ENCODE data around the gene SOX5.
"Not testable (repeated sequence)": the region's sequence is repeated elsewhere in the genome, so short reads cannot be mapped to it uniquely, and the experiment has no call there.

Gene SOX5

GRCh38 chr12:23906329-23906728, 43.1 kb downstream of the SOX5 start:
- peak; percentile 85 for DNase-seq

- DNase-seq: no peak
These were observed 50.0 kb downstream of the SOX5 start for GRCh38 chr12:23899434-23899833.

DNA sequence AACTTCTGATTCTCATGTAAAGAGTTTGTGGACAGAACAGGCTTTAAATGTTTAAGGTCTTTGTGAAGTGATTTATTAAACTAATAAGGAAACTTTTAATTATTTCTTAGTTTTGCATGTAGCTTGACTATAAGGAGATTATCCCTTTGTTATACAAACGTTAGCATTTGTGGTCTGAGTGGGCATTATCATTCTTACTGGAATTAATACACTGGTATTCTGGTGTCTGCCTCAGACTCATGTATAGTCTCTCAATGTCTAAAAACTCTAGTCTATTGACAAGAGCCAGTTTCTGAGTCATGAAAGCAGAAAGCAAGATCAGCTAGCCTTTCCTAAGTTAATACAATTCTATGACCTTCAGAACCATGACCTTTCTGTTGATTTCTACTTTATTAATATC, 51.3 kb downstream of the SOX5 start:
- DNase-seq: no peak

DNA sequence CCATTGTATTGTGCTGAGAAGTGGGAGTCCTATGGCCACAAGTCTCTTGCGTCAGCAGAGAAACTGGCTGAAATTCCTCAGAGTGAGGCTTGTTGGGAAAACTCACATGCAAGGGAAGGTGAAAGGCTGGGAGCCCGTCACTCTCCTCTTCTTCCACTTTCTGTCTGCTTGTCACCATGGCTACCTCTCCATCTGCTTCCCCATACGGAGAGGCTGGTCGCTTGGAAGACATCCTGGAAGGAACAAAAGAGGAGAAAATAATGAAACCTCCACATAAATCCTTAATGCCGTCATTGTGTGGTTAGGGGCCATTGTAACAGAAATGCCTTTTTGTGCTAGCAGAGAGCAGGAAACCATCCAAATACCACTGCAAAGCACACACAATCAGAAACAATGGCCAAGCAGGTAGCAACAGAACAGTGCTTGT, 53.7 kb downstream of the SOX5 start:
- DNase-seq: peak; percentile 61

GRCh38 chr12:23893611-23894010, 55.9 kb downstream of the SOX5 start:
- DNase-seq: no peak

DNA sequence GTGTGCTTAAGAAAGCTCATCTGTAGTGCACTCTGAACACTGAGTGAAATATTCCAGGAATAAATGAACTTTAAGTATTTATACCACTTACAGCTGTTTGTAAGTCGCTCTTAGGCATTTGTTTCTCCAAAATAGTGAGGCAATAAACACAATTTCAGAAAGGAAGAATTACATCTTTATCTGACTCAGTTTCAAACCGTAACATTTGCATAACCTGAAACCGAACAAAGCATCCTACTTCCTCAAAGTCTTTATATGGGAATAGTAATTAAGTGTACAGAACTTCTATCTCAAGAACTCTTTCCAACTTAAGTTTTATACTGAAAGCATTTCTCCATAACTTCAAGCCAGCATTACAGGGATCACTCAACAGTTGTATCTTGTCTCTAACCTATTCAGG, 58.4 kb downstream of the SOX5 start:
- no peak for DNase-seq

GRCh38 chr12:23889069-23889440, 60.4 kb downstream of the SOX5 start:
- DNase-seq: no peak

- DNase-seq: no peak
These were observed 60.9 kb downstream of the SOX5 start for GRCh38 chr12:23888396-23889068.

DNA sequence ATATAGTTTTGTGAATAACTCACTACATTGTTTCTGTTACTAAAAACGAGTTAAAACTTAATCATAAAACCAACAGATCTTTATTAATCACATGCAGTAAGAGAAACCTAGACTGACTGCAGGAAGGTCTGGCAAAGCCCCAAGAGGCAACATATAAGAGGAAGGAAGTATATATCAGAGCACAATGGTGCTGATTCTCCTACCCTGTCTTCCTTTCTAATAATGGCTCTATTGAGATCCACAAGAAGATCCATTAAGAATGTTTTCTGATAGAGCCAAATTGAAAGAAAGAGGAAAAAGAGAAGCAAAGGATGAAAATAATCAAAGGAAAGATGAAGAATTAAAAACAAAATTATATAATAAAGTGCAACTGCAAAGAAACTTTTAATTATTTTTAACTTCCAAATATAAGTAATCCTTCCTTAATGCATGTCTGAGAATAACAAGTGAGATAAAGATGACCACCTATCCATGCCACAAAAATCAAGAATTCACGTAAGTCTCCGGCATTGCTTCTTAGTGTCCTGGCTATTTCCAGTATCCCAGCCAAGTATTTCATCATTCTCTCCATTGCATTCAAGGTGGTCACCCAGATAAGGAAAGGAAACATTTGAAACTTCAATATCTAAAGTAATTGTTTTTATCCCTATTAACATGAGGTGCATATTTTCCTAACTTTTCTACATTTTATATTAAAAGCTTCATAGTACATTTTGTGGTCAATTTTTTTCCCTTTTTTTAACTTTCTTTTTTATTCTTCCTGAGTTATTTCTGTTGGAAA, 62.2 kb downstream of the SOX5 start:
- no peak for DNase-seq

DNA sequence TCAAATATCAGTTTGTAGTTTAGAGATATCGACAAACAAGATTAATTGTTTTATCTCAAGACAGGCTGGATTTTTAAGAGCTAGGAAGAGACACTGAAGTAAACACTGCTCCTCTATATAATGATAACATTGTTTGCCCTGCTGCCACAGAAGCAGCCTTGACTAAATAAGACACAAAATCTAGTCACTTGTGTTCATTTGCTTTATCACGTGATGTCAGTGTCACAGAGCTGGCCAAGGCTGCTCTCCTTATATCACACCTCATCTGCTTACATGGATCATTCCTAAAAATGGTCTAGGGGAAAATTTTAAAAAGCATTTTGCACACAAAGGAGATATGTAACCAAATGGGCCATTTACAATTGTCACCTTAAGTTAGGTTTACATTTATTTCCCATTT, 64.1 kb downstream of the SOX5 start:
- DNase-seq: no peak

GRCh38 chr12:23884909-23885308, 64.6 kb downstream of the SOX5 start:
- no peak for DNase-seq

DNA sequence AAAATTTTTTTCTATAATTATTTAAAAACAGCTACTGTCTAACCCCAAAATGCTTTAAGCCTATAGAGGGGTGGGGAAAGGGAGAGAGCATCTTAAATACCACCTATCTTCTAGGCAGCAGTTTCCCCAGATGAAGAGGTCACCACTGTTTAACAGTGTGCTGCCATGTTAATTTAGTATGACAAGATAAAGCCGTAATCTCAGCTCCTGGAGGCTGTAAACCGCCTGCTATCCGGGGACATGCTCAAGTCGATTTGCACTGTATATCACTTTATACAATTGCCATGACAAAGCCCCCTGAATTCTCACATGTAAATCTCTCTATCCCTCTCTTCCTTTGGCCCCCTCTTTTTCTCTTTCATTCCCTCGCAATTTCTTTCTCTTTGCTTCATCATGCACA, 68.5 kb downstream of the SOX5 start:
- no peak for DNase-seq

DNA sequence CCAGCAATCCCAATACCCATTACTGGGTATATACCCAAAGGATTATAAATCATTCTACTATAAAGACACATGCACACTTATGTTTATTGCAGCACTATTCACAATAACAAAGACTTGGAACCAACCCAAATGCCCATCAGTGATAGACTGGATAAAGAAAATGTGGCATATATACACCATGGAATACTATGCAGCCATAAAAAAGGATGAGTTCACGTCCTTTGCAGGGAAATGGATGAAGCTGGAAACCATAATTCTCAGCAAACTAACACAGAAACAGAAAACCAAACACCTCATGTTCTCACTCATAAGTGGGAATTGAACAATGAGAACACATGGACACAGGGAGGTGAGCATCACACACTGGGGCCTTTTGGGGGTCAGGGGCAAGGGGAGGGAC, 72.9 kb downstream of the SOX5 start:
- not testable (repeated sequence) for DNase-seq

DNA sequence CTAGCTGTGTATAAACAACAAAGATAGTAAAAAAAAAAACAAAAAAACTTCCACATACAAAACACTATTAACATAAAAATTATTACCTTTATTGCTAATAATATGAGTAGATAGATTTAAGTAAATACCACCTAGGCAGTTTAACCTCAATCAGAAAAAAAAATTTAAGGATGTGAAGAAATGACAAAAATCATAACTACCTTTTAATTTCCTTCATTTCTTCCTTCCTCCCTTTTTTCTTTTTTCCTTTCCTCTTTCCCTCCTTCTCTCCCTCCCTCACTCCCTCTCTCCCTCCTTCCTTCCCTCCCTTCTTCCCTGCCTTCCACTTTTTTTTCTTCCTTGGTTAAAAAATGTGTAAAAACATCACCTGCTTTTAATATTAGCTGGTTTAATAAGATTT, 81.7 kb downstream of the SOX5 start:
- no peak for DNase-seq

DNA sequence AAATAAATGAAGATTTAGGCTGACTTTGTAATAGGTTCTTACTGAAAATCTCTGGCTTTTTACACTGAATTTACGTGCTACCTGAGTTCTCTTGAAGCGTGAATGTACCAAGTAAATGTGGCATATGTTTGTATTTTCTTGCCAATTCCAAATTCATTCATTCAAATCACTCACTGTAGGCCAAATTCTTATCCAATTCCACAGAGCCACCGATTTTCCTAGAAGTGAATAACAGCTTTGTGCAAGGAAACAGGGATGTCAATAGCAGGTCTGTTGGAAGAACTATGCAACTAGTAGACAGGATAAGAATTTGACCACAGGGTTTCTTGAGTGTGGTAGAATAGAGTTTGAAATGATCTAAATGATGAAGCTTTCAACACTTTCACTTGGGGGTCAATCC, 86.8 kb downstream of the SOX5 start:
- peak; percentile 12 for DNase-seq

DNA sequence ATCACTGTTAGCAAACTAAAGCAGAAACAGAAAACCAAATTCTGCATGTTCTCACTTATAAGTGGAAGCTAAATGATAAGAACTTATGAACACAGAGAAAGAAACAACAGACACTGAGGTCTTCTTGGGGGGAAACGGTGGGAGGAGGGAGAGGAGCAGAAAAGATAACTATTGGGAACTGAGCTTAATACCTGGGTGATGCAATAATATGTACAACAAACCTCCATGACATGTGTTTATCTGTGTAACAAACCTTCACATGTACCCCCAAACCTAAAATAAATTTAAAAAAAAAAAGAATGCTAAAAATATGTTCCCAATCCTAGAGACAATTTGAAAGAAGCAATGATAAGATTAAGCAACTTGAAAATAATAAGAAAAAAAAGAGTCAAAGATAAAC, 89.5 kb downstream of the SOX5 start:
- DNase-seq: no peak

DNA sequence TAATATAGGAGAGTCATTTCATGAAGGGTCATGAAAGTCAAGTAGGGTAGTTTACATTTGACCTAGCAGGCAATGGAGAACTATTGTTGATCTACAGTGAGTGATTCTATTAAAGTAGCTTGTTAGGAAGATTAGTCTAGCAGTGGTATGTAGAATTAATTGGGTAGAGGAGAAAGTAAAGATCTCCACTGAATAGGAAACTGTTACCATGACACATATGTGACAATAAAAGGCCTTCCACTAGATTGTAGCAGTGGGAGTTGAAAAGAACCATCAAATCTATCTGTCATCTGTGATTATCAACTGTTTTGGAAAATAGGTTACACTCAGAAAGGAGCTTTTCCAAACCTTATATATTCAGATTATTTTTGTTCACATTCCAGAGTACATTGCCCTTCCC, 92.3 kb downstream of the SOX5 start:
- DNase-seq: no peak

DNA sequence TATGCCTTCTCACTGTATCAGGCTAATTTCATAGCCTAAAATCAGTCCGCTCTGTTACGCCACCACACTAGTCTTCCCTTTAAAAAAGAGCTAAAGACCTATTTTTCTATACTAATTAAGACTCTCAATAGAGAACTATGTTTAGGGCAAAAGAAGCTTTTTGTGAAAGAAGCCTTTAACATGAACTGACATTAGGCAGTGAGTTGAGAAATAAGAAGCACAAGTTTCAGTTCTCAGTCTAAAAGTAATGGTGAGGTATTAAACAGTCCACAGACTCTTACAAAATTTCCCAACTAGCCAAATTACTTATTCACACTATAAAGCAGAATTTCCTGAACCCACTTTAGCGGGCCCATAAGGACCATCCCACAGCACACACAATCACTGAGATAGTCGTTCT, 93.7 kb downstream of the SOX5 start:
- no peak for DNase-seq

- no peak for DNase-seq
These were observed 94.9 kb downstream of the SOX5 start for GRCh38 chr12:23854598-23854997.

GRCh38 chr12:23853640-23854039, 95.8 kb downstream of the SOX5 start:
- DNase-seq: no peak

DNA sequence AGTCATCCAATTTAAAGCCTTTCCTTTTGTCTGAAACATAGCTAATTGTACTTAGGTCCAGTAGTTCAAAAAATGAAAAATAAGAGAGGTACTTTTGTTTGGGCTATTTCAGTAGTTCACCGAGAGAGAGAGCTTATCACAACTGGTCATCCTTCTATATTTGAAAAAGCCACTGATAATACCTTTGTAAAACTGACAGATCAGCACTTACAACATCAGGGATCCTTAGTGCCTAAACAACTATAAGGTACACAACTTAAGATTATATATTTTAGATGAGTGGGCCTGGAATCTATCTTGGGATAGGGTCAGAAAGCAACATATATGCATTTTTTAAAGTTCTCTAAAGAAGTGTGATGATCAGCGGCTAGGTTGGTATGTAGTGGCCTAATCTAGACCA, 97.9 kb downstream of the SOX5 start:
- no peak for DNase-seq

DNA sequence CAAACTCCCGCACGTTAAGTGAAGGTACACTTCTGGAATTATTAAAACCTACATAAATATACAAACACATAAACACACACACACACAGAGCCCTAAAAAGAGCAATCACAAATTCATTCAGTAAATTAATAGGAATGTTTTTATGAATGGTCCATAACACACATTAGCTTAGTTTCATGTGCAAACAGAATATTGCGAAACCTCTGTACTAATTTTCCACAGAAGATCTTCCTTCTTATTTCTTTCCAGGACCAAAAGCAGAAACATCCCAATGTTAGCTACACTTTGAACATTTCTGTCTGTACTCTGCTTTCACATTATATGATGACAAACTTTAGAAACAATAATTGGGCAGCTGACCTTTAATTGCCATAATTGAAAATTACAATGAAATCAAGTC, 101.6 kb downstream of the SOX5 start:
- no peak for DNase-seq

- no peak for DNase-seq
These were observed 105.5 kb downstream of the SOX5 start for GRCh38 chr12:23843958-23844357.

DNA sequence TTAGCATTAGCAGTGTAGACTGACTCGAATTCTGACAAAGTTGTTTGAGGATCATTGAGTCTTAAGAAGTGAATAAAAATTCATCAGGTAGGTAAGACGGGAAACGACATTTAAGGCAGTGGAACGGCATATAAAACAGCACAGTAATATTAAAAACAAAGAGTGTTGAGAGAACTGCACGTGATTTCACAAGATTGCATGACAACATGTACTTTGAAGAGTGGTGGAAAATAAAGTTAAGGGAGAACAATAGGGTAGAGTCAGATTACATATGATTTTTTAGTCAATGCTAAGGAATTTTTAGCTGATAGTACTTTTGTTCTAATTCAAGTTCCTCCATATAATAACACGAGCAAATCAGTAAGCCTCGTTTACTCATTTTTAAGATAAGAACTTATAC, 115.4 kb downstream of the SOX5 start:
- no peak for DNase-seq

DNA sequence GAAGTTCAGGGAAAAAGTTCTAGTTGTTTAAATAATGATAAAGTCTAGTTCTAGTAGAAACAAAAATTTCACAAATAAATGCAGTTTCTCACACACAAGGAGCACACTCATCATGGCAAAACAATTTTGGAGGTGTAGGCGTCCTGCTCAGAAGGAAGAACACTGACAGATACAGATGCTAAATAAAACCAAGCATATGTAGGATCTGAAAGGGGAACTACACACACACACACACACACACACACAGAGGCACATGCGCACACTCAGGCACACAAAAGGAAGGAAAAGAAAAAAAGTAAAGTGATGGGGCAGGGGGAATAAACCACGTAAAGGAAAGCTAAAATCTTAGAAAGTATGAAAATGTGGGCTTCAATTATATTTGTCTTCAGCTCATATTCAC, 117.7 kb downstream of the SOX5 start:
- DNase-seq: no peak
